IMR-90 (cell line): ENCODE data around the gene LHX5. TPM values are rescaled to one million over a fixed set of nuclear protein-coding genes. Genes with fewer than 3 reads are reported as not detected.

ENCODE experiments used
- ATAC-seq: fragments of 200-7000 bp; cut with Tn5 transposase; 2 replicates; pipeline ENCODE4 v1.9.1; 2020; ENCODE audit warnings: low read depth, mild to moderate bottlenecking, moderate library complexity
- BruUV-seq: library from RNA; stranded (reverse); fragments of 400-500 nt; replicated peaks from 2 replicates; lab custom pipeline; 2021; lab: Mats Ljungman, UMichigan
- CTCF ChIA-PET: fragments of 300-600 bp; formaldehyde crosslinking; extraction: SDS; loops from one replicate; lab custom pipeline; 2021; ENCODE audit warnings: antibody characterized with exemption; lab: Yijun Ruan, JAX
- POLR2A ChIA-PET: fragments of 300-600 bp; sonication (Branson Sonifier 250); formaldehyde crosslinking; loops from one replicate; lab custom pipeline; 2022; ENCODE audit warnings: antibody characterized with exemption; ENCODE audit not compliant: unreplicated experiment; lab: Charles Lee
- DNase-seq: peaks from one replicate; pipeline ENCODE4 v3.0.0; 2013
- H2AFZ ChIP-seq: replicated peaks from 2 replicates; pipeline ENCODE3; 2013; ENCODE audit warnings: low read length, mild to moderate bottlenecking; ENCODE audit not compliant: poor library complexity
- H2AK5ac ChIP-seq: 2 replicates; pipeline ENCODE4 v1.6.1; 2013; ENCODE audit warnings: low read depth, low read length, inconsistent platforms
- H2AK9ac ChIP-seq: replicated peaks from 2 replicates; pipeline ENCODE3; 2013; ENCODE audit warnings: mild to moderate bottlenecking, low read depth, low read length, moderate library complexity; ENCODE audit not compliant: poor library complexity
- H2BK120ac ChIP-seq: 2 replicates; pipeline ENCODE4 v1.6.1; 2013; ENCODE audit warnings: low read depth, low read length, inconsistent platforms
- H2BK15ac ChIP-seq: 3 replicates; pipeline ENCODE4 v1.6.1; 2013; ENCODE audit warnings: low read depth, low read length, inconsistent platforms
- H2BK20ac ChIP-seq: 2 replicates; pipeline ENCODE4 v1.6.1; 2013; ENCODE audit warnings: low read depth, mild to moderate bottlenecking, inconsistent platforms, low read length, moderate library complexity
- H2BK5ac ChIP-seq: 2 replicates; pipeline ENCODE4 v1.6.1; 2013; ENCODE audit warnings: mild to moderate bottlenecking, low read depth, low read length, inconsistent platforms; ENCODE audit not compliant: poor library complexity, severe bottlenecking
- H3K14ac ChIP-seq: replicated peaks from 2 replicates; pipeline ENCODE4 v1.6.1; 2013; ENCODE audit warnings: low read depth, low read length, inconsistent platforms
- H3K18ac ChIP-seq: 2 replicates; pipeline ENCODE4 v1.6.1; 2013; ENCODE audit warnings: low read depth, low read length, control low read depth
- H3K23ac ChIP-seq: 2 replicates; pipeline ENCODE4 v1.6.1; 2013; ENCODE audit warnings: low read depth, low read length, inconsistent platforms
- H3K27ac ChIP-seq: 2 replicates; pipeline ENCODE4 v1.5.1; 2013; ENCODE audit warnings: mild to moderate bottlenecking, control low read depth, low read length; ENCODE audit not compliant: insufficient read depth
- H3K27me3 ChIP-seq: 2 replicates; pipeline ENCODE4 v1.6.1; 2013; ENCODE audit warnings: low read length; ENCODE audit not compliant: control insufficient read depth, insufficient read depth
- H3K36me3 ChIP-seq: 2 replicates; pipeline ENCODE4 v1.6.1; 2013; ENCODE audit warnings: low read length, mixed read lengths; ENCODE audit not compliant: control insufficient read depth, insufficient read depth
- H3K4ac ChIP-seq: 2 replicates; pipeline ENCODE4 v1.6.1; 2013; ENCODE audit warnings: low read depth, low read length, inconsistent platforms
- H3K4me1 ChIP-seq: 2 replicates; pipeline ENCODE4 v1.6.1; 2013; ENCODE audit warnings: low read length, mixed read lengths; ENCODE audit not compliant: control insufficient read depth, insufficient read depth
- H3K4me2 ChIP-seq: 2 replicates; pipeline ENCODE4 v1.6.1; 2013; ENCODE audit warnings: low read depth, mild to moderate bottlenecking, control low read depth, low read length, moderate library complexity
- H3K4me3 ChIP-seq: 2 replicates; pipeline ENCODE4 v1.5.1; 2013; ENCODE audit warnings: low read depth, mild to moderate bottlenecking, control low read depth, low read length, moderate library complexity; ENCODE audit not compliant: insufficient read depth
- H3K56ac ChIP-seq: 2 replicates; pipeline ENCODE4 v1.6.1; 2013; ENCODE audit warnings: low read length, inconsistent platforms; ENCODE audit not compliant: insufficient read depth; ENCODE audit errors: extremely low read depth
- H3K79me1 ChIP-seq, 2 experiments: 2 replicates each; pipeline ENCODE4 v1.6.1; 2013; ENCODE audit warnings: low read length in 2 of 2, inconsistent platforms in 1 of 2, low read depth in 1 of 2
- H3K9ac ChIP-seq: 2 replicates; pipeline ENCODE4 v1.6.1; 2013; ENCODE audit warnings: low read depth, low read length, control low read depth
- H3K9me1 ChIP-seq: 2 replicates; pipeline ENCODE4 v1.6.1; 2013; ENCODE audit warnings: low read length, inconsistent platforms; ENCODE audit not compliant: insufficient read depth
- H3K9me3 ChIP-seq: 2 replicates; pipeline ENCODE4 v1.6.1; 2013; ENCODE audit warnings: low read length; ENCODE audit not compliant: control insufficient read depth, insufficient read depth
- H4K20me1 ChIP-seq: 2 replicates; pipeline ENCODE4 v1.6.1; 2013; ENCODE audit warnings: low read length, inconsistent platforms; ENCODE audit not compliant: insufficient read depth
- H4K5ac ChIP-seq: 2 replicates; pipeline ENCODE4 v1.6.1; 2013; ENCODE audit warnings: mild to moderate bottlenecking, low read depth, low read length, control low read depth
- H4K8ac ChIP-seq, 2 experiments: 2 replicates each; pipeline ENCODE4 v1.6.1; 2013; ENCODE audit warnings: low read depth in 2 of 2, low read length in 2 of 2, control low read depth in 1 of 2, inconsistent platforms in 1 of 2
- H4K91ac ChIP-seq: 2 replicates; pipeline ENCODE4 v1.6.1; 2013; ENCODE audit warnings: low read depth, low read length, inconsistent platforms; ENCODE audit not compliant: insufficient read depth
- CHD1 ChIP-seq: IDR thresholded peaks from 2 replicates; pipeline ENCODE4 v1.6.1; 2012; ENCODE audit warnings: low read depth, low read length, improper control_type of control experiment
- FOS ChIP-seq: fragments of 150-350 bp; IDR thresholded peaks from 2 replicates; pipeline ENCODE4 v1.6.1; 2016; ENCODE audit warnings: low read depth, low read length
- MAFK ChIP-seq: IDR thresholded peaks from 2 replicates; pipeline ENCODE4 v1.6.1; 2012; ENCODE audit warnings: low read depth, low read length, improper control_type of control experiment
- MAZ ChIP-seq: IDR thresholded peaks from 2 replicates; pipeline ENCODE4 v1.6.1; 2012; ENCODE audit warnings: low read depth, mild to moderate bottlenecking, low read length, improper control_type of control experiment, moderate library complexity, borderline replicate concordance
- POLR2A ChIP-seq: IDR thresholded peaks from 2 replicates; pipeline ENCODE4 v1.6.1; 2012; ENCODE audit warnings: mild to moderate bottlenecking, low read depth, low read length
- RAD21 ChIP-seq: IDR thresholded peaks from 2 replicates; pipeline ENCODE4 v1.6.1; 2012; ENCODE audit warnings: low read length, improper control_type of control experiment
- WGBS, 2 experiments: methylation state at CpG; one replicate each; pipeline versions ENCODE4 v1.1.5 to v1.1.7; 2013; ENCODE audit warnings: missing lambda C conversion rate in 2 of 2; ENCODE audit not compliant: insufficient read length in 1 of 2; ENCODE audit errors: extremely low coverage in 2 of 2; 5-methylcytosine and 5-hydroxymethylcytosine counted together
- dilution Hi-C: fragments of 300-500 bp; cut with HindIII; formaldehyde crosslinking; loops from one replicate; pipeline ENCODE4 v1.14.3; 2018; ENCODE audit warnings: low sequenced_read_pairs; ENCODE audit not compliant: unreplicated experiment
- in situ Hi-C: fragments of 300-500 bp; cut with MboI; formaldehyde crosslinking; loops from 3 replicates; pipeline ENCODE4 v1.14.3; 2019; ENCODE audit warnings: low sequenced_read_pairs, inconsistent platforms, mixed read lengths
- intact Hi-C: fragments of 100-400 bp; cut with micrococcal nuclease; formaldehyde crosslinking; loops from 2 replicates; pipeline ENCODE4 v1.10.0; 2022
- polyA plus RNA-seq, 3 experiments: library from polyadenylated mRNA; depleted of rRNA; stranded (reverse); fragments of >200 nt; gene quantifications; 2 replicates each; pipeline ENCODE4 v1.2.3, GENCODE V29; 2012; ENCODE audit warnings: low replicate concordance in 1 of 3
- total RNA-seq: library from RNA; depleted of rRNA; stranded (reverse); fragments of >200 nt; gene quantifications from 2 replicates; pipeline ENCODE4 v1.2.3, GENCODE V29; 2012

Gene LHX5
- total and polyA plus RNA-seq, 2 of the 4 experiments (the other 2 are of a cell fraction) = not detected

DNA sequence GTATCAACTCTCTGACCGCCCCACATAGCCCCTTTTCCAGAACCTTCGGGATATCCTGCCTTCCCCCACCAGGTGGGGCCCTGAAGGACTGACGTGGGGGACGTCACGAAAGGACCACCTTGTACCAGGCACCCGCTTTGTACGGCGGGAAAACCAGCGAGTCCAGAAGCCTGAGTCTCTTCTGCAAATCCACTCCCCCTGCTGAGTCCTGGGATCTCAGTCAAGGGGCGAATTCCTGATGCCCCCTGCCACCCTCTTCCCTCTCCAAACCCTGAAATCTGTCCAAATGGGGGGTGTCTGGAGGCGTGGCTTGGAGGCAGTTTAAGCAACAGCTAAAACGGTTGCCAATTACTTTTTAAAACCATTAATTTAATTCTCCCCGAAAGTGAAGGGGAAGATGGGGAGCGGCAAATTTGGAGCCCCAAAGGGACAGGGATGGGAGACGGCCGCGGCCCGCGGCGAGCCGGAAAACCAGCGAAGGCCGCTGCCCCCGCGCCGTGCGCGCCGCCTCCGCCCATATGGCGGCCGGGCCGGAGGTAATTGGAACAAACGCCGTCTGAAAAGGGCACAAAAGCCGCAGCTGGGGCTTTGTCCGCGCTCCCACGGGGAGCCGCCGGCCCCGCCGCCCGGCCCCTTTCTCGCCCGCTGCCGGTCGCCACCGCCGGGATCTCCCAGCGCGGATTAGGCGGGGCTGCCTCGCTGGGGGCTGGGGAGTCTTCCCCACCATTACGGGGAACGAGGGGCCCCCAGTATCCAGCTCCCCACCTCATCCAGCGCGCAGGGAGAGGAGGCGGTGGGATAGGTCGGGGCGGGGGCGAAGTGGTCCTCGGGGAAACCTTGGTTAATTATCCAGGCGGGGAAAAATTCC is 6.6 kb downstream of the LHX5 start:
- intact Hi-C loops (no loop called here), dilution Hi-C loops (no loop called here), in situ Hi-C loops (loop anchor here (5.0 kb wide), 1 partner anchor 447 kb away; no protein-coding TSS in a partner anchor)
- H2AK5ac ChIP-seq = no peak overlapping the region
- no peaks in the 10 kb centered on the region for H3K79me1 ChIP-seq
- H3K36me3 ChIP-seq = no peaks in the 10 kb centered on the region
- 0% methylated on average over 4 of the region's 64 CpGs; no CpG with 5 or more reads in 1 of the 2 experiments for WGBS, 2 experiments
- H4K5ac ChIP-seq = no peak overlapping the region
- no TSS peak for BruUV-seq
- no peak overlapping the region for H2BK20ac ChIP-seq
- DNase-seq (no peak), ATAC-seq (no peak)
- no peak overlapping the region for H3K4ac ChIP-seq
- no peak overlapping the region for H3K56ac ChIP-seq
- no peaks in the 10 kb centered on the region for H3K9me1 ChIP-seq
- no peak overlapping the region for H2BK15ac ChIP-seq
- H3K27me3 ChIP-seq = peaks cover 84% of the 10 kb centered on the region
- H3K14ac ChIP-seq = no peak overlapping the region
- TF ChIP-seq CHD1 (no peak), MAFK (no peak), FOS (no peak), RAD21 (no peak), MAZ (no peak), POLR2A (no peak)
- H3K9me3 ChIP-seq = no peaks in the 10 kb centered on the region
- H3K27ac ChIP-seq = no peak overlapping the region
- no peak overlapping the region for H3K18ac ChIP-seq
- no peak overlapping the region for H4K91ac ChIP-seq
- H3K4me2 ChIP-seq = no peak overlapping the region
- no peak overlapping the region for H4K8ac ChIP-seq
- H2BK5ac ChIP-seq = no peak overlapping the region
- H2AFZ ChIP-seq = peak overlapping the region; percentile 67
- no peaks in the 10 kb centered on the region; the same call in 1 of the 2 replicates for H3K4me1 ChIP-seq
- ChIA-PET CTCF (interaction anchor here (0.6 kb wide), 1 partner anchor 279 kb away, joined by 6 read pairs; no protein-coding TSS in a partner anchor), POLR2A (no interaction called here)
- no peak overlapping the region for H3K4me3 ChIP-seq
- H2BK120ac ChIP-seq = no peak overlapping the region
- H3K9ac ChIP-seq = no peak overlapping the region
- H4K20me1 ChIP-seq = no peaks in the 10 kb centered on the region
- H3K23ac ChIP-seq = no peak overlapping the region
- no peak overlapping the region for H2AK9ac ChIP-seq
